T47D (cell line): ENCODE measurements around the gene GALNT15.

Experiments used
- DNase-seq, 2 experiments: peaks; one replicate each; pipeline versions ENCODE4 v3.0.0 to v3.0.0-alpha.2; 2011 to 2012; ENCODE audit warnings: low read depth in 1 of 2, low spot score in 1 of 2
- JUND ChIP-seq: IDR thresholded peaks from 2 replicates; pipeline ENCODE4 v1.6.1; 2012; ENCODE audit warnings: low read depth
- in situ Hi-C: cut with HindIII; loops from 2 replicates; pipeline ENCODE4 v1.10.0; 2016; ENCODE audit warnings: low sequenced_read_pairs, low pct_unique_long_range_greater_than_20kb

GALNT15 gene

DNA sequence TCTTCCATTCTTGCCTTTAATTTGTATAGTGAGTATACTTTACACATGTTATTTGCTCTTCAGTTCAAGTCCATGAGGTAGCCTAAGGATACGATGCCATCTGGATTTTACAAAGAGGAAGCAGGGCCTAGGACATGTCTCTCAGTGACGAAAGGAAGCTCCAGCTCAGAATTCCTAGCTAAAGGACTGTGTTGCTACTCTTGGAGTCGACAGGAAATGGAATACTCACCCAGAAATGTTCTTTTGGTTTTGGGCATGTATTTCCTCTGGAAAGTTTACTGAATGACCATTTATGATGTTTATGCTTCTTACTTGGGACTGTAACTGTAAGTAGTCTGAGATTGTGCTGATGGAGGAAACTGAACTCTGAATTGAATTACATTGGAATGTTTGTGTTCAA is 103.0 kb downstream of the GALNT15 start:
- in situ Hi-C loops = no loop called here
- peak in 1 of 2 experiments; percentile 23 for DNase-seq
- no peak for TF ChIP-seq JUND

DNA sequence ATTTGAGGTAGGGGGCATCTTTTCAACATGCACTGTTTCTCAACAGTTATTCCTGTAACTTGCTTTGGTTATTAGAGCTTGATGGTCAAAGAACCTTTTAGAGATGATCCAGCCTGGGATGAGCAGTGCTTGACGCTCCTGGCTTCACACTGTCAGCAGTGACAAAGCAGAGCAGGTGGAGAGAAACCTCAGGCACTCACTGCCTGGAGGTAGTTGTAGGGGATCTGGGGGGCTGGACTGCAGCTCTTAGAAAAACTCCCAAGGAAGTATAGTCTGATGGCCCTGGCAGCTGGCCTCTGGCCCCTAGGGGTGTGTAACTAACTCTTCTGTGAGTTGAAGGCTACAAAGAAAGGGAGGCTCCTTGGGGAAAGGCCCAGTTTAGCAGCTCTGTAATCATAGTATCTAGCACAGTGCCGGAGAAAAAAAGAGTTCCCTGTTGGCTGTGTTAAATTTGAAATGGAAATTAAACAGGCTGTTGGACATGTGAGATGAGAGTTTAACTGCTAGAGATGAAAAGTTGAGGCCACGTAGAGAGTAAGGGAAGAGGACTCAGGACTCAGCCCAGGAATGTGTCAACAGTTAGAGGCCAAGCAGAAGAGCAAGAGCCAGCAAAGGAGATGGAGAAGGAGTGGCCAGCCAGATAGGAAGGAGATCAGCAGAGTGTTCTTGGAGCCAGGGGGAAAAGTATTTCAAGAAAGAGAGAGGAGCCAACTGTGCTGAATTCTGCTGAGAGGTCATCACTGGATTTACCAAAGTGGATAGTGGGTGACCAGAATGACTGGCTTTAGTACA is 104.7 kb downstream of the GALNT15 start:
- no peak for DNase-seq
- in situ Hi-C loops = no loop called here
- no peak for TF ChIP-seq JUND

DNA sequence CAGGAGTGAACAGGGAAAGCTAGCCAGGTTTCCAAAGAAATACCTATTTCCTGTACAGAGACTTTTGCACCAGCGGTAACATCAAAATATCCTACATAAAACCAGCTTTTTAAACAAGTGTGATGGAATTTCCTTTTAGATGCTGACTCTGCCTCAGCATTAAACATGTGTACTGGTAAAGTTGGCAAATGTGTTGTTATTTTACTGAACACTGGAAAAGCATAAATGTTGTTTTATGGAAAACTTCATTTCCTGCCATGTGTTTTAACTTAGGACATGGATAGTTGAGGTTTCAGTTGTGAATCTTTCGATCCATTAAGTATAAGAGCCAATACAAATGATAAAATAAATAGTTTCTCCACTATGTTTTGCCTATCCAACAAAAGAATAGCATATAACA is 106.2 kb downstream of the GALNT15 start:
- in situ Hi-C loops = no loop called here
- no peak for DNase-seq
- no peak for TF ChIP-seq JUND
